OCI-LY3 (cell line): ENCODE measurements around the gene CKB.

Source experiments
- H2AFZ ChIP-seq: fragments of 200-600, 300-600 bp; shearing (Covaris generic); 2 replicates; pipeline ENCODE4 v1.6.0; 2014; ENCODE audit warnings: antibody characterized with exemption, low read depth, low read length
- H3K27ac ChIP-seq: fragments of 200-600, 300-600 bp; sonication (generic); 2 replicates; pipeline ENCODE4 v1.5.1; 2014; ENCODE audit warnings: mild to moderate bottlenecking, low read length, moderate library complexity, mixed read lengths
- H3K27me3 ChIP-seq: fragments of 200-600, 300-600 bp; sonication (generic); 2 replicates; pipeline ENCODE4 v1.6.1; 2014; ENCODE audit warnings: low read depth, low read length, mixed read lengths
- H3K36me3 ChIP-seq: fragments of 200-600, 300-600 bp; sonication (generic); replicated peaks from 2 replicates; pipeline ENCODE3; 2014; ENCODE audit warnings: low read depth, low read length, mixed read lengths
- H3K4me1 ChIP-seq: fragments of 300-600, 200-600 bp; sonication (generic); 2 replicates; pipeline ENCODE4 v1.6.1; 2014; ENCODE audit warnings: low read length, mixed read lengths
- H3K4me2 ChIP-seq: fragments of 200-600, 300-600 bp; sonication (generic); 2 replicates; pipeline ENCODE4 v1.6.1; 2014; ENCODE audit warnings: low read length, mixed read lengths
- H3K4me3 ChIP-seq: fragments of 300-600, 200-600 bp; sonication (generic); 2 replicates; pipeline ENCODE4 v1.5.1; 2014; ENCODE audit warnings: antibody characterized with exemption, mild to moderate bottlenecking, low read length, moderate library complexity
- H3K79me2 ChIP-seq: fragments of 300-600, 200-600 bp; shearing (Covaris generic); 2 replicates; pipeline ENCODE4 v1.6.1; 2014; ENCODE audit warnings: mild to moderate bottlenecking, low read length, mixed read lengths
- H3K9ac ChIP-seq: fragments of 300-600, 200-600 bp; shearing (Covaris generic); 2 replicates; pipeline ENCODE4 v1.6.0; 2014; ENCODE audit warnings: mild to moderate bottlenecking, low read length, moderate library complexity
- H3K9me3 ChIP-seq: fragments of 200-600, 300-600 bp; shearing (Covaris generic); 2 replicates; pipeline ENCODE4 v1.6.1; 2014; ENCODE audit warnings: low read length, mixed read lengths; ENCODE audit not compliant: insufficient read depth
- H4K20me1 ChIP-seq: fragments of 200-600, 300-600 bp; sonication (generic); 2 replicates; pipeline ENCODE4 v1.6.1; 2016; ENCODE audit warnings: low read length, mixed read lengths; ENCODE audit not compliant: insufficient read depth
- CTCF ChIP-seq: fragments of 200-600, 300-600 bp; sonication (generic); IDR thresholded peaks from 2 replicates; pipeline ENCODE4 v1.5.1; 2014; ENCODE audit warnings: antibody characterized with exemption, low read length, low read depth
- EZH2phosphoT487 ChIP-seq: fragments of 200-600 bp; shearing (Covaris generic); IDR thresholded peaks from 2 replicates; pipeline ENCODE4 v1.6.1; 2018; ENCODE audit warnings: antibody characterized with exemption, mixed run types, low read depth

The CKB gene

GRCh38 chr14:103518422-103519042, 4.1 kb downstream of the CKB start:
- Histone ChIP-seq H3K36me3 (peaks cover under 1% of the 10 kb centered on the region), H3K9ac (no peak overlapping the region), H3K4me3 (no peak overlapping the region), H3K4me1 (peaks cover 26% of the 10 kb centered on the region), H3K79me2 (peaks cover 9% of the 10 kb centered on the region; the same call in 1 of the 2 replicates), H3K9me3 (no peaks in the 10 kb centered on the region), H4K20me1 (no peaks in the 10 kb centered on the region), H3K27me3 (no peaks in the 10 kb centered on the region), H2AFZ (no peak overlapping the region), H3K27ac (no peak overlapping the region), H3K4me2 (peak overlapping the region; percentile 4; the same call in 1 of the 2 replicates)
- TF ChIP-seq EZH2phosphoT487 (no peak), CTCF (peak; percentile 95)

- Histone ChIP-seq H3K27ac (no peak overlapping the region), H3K4me2 (no peak overlapping the region)
These were observed 4.8 kb downstream of the CKB start for GRCh38 chr14:103517721-103518421.

DNA sequence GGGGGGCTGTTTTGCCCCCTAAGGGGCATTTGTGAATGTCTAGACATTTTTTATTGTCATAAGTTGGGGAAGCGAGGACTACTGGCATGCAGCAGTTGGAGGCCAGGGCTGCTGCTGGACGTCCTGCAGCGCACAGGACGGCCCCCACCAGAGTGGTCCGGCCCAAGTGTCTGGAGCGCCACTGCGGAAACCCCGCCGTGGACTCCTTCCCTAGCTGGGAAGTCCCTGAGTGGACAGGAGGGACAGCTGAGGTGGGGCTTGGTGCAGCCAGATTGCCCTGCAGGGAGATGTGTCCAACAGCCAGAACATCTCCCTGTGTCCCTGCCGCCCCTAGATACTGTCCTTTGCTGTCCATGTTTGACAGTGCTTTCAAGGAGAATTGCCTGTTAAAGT, 5.5 kb downstream of the CKB start:
- Histone ChIP-seq H3K27me3 (no peaks in the 10 kb centered on the region), H3K27ac (no peak overlapping the region), H3K9ac (no peak overlapping the region), H3K36me3 (peaks cover 3% of the 10 kb centered on the region), H3K4me1 (peaks cover 25% of the 10 kb centered on the region), H3K79me2 (peaks cover under 1% of the 10 kb centered on the region; the same call in 1 of the 2 replicates), H3K4me2 (no peak overlapping the region), H3K9me3 (no peaks in the 10 kb centered on the region), H2AFZ (no peak overlapping the region), H3K4me3 (no peak overlapping the region), H4K20me1 (no peaks in the 10 kb centered on the region)
- TF ChIP-seq CTCF: no peak
- no peak for TF ChIP-seq EZH2phosphoT487

More at GRCh38 chr14:103517721-103518421, 4.8 kb downstream of the CKB start:
- Histone ChIP-seq H3K27me3 (no peaks in the 10 kb centered on the region), H4K20me1 (no peaks in the 10 kb centered on the region), H2AFZ (no peak overlapping the region), H3K4me3 (no peak overlapping the region), H3K79me2 (peaks cover 4% of the 10 kb centered on the region; the same call in 1 of the 2 replicates), H3K36me3 (no peaks in the 10 kb centered on the region), H3K9ac (no peak overlapping the region), H3K9me3 (no peaks in the 10 kb centered on the region), H3K4me1 (peaks cover 26% of the 10 kb centered on the region)
- no peak for TF ChIP-seq CTCF
- TF ChIP-seq EZH2phosphoT487: no peak

GRCh38 chr14:103516426-103517173, 6.0 kb downstream of the CKB start:
- Histone ChIP-seq H3K79me2 (no peaks in the 10 kb centered on the region), H3K4me1 (peaks cover 22% of the 10 kb centered on the region), H3K36me3 (peaks cover 3% of the 10 kb centered on the region), H3K27ac (no peak overlapping the region), H3K9ac (no peak overlapping the region), H2AFZ (no peak overlapping the region), H4K20me1 (no peaks in the 10 kb centered on the region), H3K4me3 (no peak overlapping the region), H3K9me3 (no peaks in the 10 kb centered on the region), H3K27me3 (no peaks in the 10 kb centered on the region), H3K4me2 (no peak overlapping the region)
- TF ChIP-seq EZH2phosphoT487 (no peak), CTCF (no peak)
